ENCODE measurements around the gene TTLL5. TPM values are rescaled to one million over a fixed set of nuclear protein-coding genes. Genes with fewer than 3 reads are reported as not detected.
A peak's percentile ranks its signal among the peaks of the same experiment; 100 is the strongest.

The TTLL5 gene
- total and polyA plus RNA-seq, 3 experiments from 2014 or later: 12.5 to 35.1 (median 33.7) TPM

- peak overlapping the region in 1 of 8 donors; percentile 74 for H3K27ac Mint-ChIP-seq
- peaks cover 0 to 2% of the 10 kb centered on the region in 2 donors for H3K27me3 Mint-ChIP-seq
- Histone ChIP-seq H3K4me1 (ENCODE audit: insufficient read depth, low read length) (peaks cover 9% of the 10 kb centered on the region), H3K4me3 (ENCODE audit: low read length) (no peak overlapping the region), H3K36me3 (ENCODE audit: insufficient read depth, low read length) (peaks cover 6% of the 10 kb centered on the region), H3K27me3 (ENCODE audit: insufficient read depth, low read length, poor library complexity, severe bottlenecking) (no peaks in the 10 kb centered on the region), H3K27ac (ENCODE audit: low read depth, low read length) (no peak overlapping the region), H3K9me3 (ENCODE audit: low read length) (no peaks in the 10 kb centered on the region)
- DNase-seq: no peak
- peak overlapping the region in 1 of 7 donors; percentile 7 for H3K4me3 Mint-ChIP-seq
- peaks cover 10 to 16% (median 14%) of the 10 kb centered on the region in 3 donors for H3K4me1 Mint-ChIP-seq
- no peaks in the 10 kb centered on the region for H3K9me3 Mint-ChIP-seq
- ChIA-PET CTCF (interaction anchor here (1.0 kb wide), 1 partner anchor 11 kb away, joined by 4 read pairs; no protein-coding TSS in a partner anchor), POLR2A (no interaction called here)
- H3K36me3 Mint-ChIP-seq: peaks cover 0 to 36% (median 20%) of the 10 kb centered on the region in 3 donors
Observed at GRCh38 chr14:75990297-75990696, 329.3 kb downstream of the TTLL5 start.

DNA sequence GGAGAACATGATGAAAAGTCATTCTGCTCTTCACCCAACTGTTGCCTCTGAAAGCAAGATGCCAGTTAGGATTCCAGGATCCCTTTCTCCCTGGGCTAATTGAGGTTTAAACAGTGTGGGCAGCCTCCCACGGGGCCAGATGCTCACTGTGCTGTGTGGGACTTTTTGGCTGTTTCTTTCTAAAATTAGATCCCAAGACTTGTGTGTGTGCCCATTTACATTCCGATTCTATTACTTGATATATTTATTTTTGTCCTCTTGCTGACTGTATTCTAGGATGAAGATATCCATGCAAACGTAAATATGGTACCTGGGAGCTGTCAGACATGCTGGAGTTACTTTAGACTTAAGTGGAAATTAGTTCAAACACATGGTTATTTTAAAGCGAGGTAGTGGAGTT lies 330.7 kb downstream of the TTLL5 start:
- no peaks in the 10 kb centered on the region for H3K9me3 Mint-ChIP-seq
- no peak overlapping the region for H3K27ac ChIP-seq (ENCODE audit: low read depth, low read length)
- H3K27ac Mint-ChIP-seq: no peak overlapping the region
- H3K27me3 ChIP-seq (ENCODE audit: insufficient read depth, low read length, poor library complexity, severe bottlenecking): no peaks in the 10 kb centered on the region
- H3K4me3 ChIP-seq (ENCODE audit: low read length): no peak overlapping the region
- no peaks in the 10 kb centered on the region for H3K9me3 ChIP-seq (ENCODE audit: low read length)
- H3K4me1 ChIP-seq (ENCODE audit: insufficient read depth, low read length): no peaks in the 10 kb centered on the region
- H3K4me1 Mint-ChIP-seq: peaks cover 0 to 1% (median under 1%) of the 10 kb centered on the region in 3 donors
- no peaks in the 10 kb centered on the region for H3K27me3 Mint-ChIP-seq
- H3K4me3 Mint-ChIP-seq: no peak overlapping the region
- POLR2A ChIA-PET: no interaction called here
- DNase-seq: no peak
- peaks cover under 1 to 48% (median 22%) of the 10 kb centered on the region in 3 donors for H3K36me3 Mint-ChIP-seq
- CTCF ChIA-PET: no interaction called here
- peaks cover 10% of the 10 kb centered on the region for H3K36me3 ChIP-seq (ENCODE audit: insufficient read depth, low read length)

GRCh38 chr14:75993567-75994041 lies 332.6 kb downstream of the TTLL5 start:
- H3K36me3 Mint-ChIP-seq: peaks cover 8 to 66% (median 33%) of the 10 kb centered on the region in 3 donors
- CTCF ChIA-PET: interaction anchor here (1.6 kb wide), 1 partner anchor 11 kb away, joined by 5 read pairs; the partner anchor contains the start of gene TGFB3
- POLR2A ChIA-PET: no interaction called here
- Histone ChIP-seq H3K27ac (ENCODE audit: low read depth, low read length) (no peak overlapping the region), H3K27me3 (ENCODE audit: insufficient read depth, low read length, poor library complexity, severe bottlenecking) (no peaks in the 10 kb centered on the region), H3K9me3 (ENCODE audit: low read length) (no peaks in the 10 kb centered on the region), H3K4me1 (ENCODE audit: insufficient read depth, low read length) (no peaks in the 10 kb centered on the region), H3K4me3 (ENCODE audit: low read length) (no peak overlapping the region), H3K36me3 (ENCODE audit: insufficient read depth, low read length) (peaks cover 14% of the 10 kb centered on the region)
- H3K27me3 Mint-ChIP-seq: no peaks in the 10 kb centered on the region
- peak overlapping the region in 1 of 7 donors; percentile 38 for H3K4me3 Mint-ChIP-seq
- H3K27ac Mint-ChIP-seq: peak overlapping the region in 1 of 8 donors; percentile 77
- peaks cover 0 to 2% (median 0%) of the 10 kb centered on the region in 3 donors for H3K4me1 Mint-ChIP-seq
- no peak for DNase-seq
- H3K9me3 Mint-ChIP-seq: no peaks in the 10 kb centered on the region

- CTCF ChIA-PET: no interaction called here
- H3K36me3 Mint-ChIP-seq: peaks cover 13 to 63% (median 35%) of the 10 kb centered on the region in 3 donors
- no peak overlapping the region for H3K4me3 ChIP-seq (ENCODE audit: low read length)
- peaks cover 14% of the 10 kb centered on the region for H3K36me3 ChIP-seq (ENCODE audit: insufficient read depth, low read length)
- no peaks in the 10 kb centered on the region for H3K4me1 ChIP-seq (ENCODE audit: insufficient read depth, low read length)
- H3K9me3 Mint-ChIP-seq: no peaks in the 10 kb centered on the region
- DNase-seq: no peak
- no peak overlapping the region for H3K27ac Mint-ChIP-seq
- no peak overlapping the region for H3K4me3 Mint-ChIP-seq
- H3K9me3 ChIP-seq (ENCODE audit: low read length): no peaks in the 10 kb centered on the region
- POLR2A ChIA-PET: interaction anchor here (0.6 kb wide), 1 partner anchor 21 kb away, joined by 4 read pairs; no protein-coding TSS in a partner anchor
- no peaks in the 10 kb centered on the region for H3K27me3 ChIP-seq (ENCODE audit: insufficient read depth, low read length, poor library complexity, severe bottlenecking)
- no peaks in the 10 kb centered on the region for H3K27me3 Mint-ChIP-seq
- H3K27ac ChIP-seq (ENCODE audit: low read depth, low read length): no peak overlapping the region
- peaks cover 0 to 2% (median 0%) of the 10 kb centered on the region in 3 donors for H3K4me1 Mint-ChIP-seq
Observed at GRCh38 chr14:75995372-75996041, 334.5 kb downstream of the TTLL5 start.

GRCh38 chr14:75996488-75996887 lies 335.4 kb downstream of the TTLL5 start:
- no peaks in the 10 kb centered on the region for H3K9me3 Mint-ChIP-seq
- no peak for DNase-seq
- Histone ChIP-seq H3K4me3 (ENCODE audit: low read length) (no peak overlapping the region), H3K36me3 (ENCODE audit: insufficient read depth, low read length) (peaks cover 14% of the 10 kb centered on the region), H3K27ac (ENCODE audit: low read depth, low read length) (no peak overlapping the region), H3K27me3 (ENCODE audit: insufficient read depth, low read length, poor library complexity, severe bottlenecking) (no peaks in the 10 kb centered on the region), H3K9me3 (ENCODE audit: low read length) (no peaks in the 10 kb centered on the region), H3K4me1 (ENCODE audit: insufficient read depth, low read length) (no peaks in the 10 kb centered on the region)
- H3K4me3 Mint-ChIP-seq: no peak overlapping the region
- H3K27me3 Mint-ChIP-seq: no peaks in the 10 kb centered on the region
- ChIA-PET POLR2A (no interaction called here), CTCF (no interaction called here)
- peaks cover 18 to 70% (median 42%) of the 10 kb centered on the region in 3 donors for H3K36me3 Mint-ChIP-seq
- H3K4me1 Mint-ChIP-seq: peaks cover 0 to 2% (median 0%) of the 10 kb centered on the region in 3 donors
- no peak overlapping the region for H3K27ac Mint-ChIP-seq

DNA sequence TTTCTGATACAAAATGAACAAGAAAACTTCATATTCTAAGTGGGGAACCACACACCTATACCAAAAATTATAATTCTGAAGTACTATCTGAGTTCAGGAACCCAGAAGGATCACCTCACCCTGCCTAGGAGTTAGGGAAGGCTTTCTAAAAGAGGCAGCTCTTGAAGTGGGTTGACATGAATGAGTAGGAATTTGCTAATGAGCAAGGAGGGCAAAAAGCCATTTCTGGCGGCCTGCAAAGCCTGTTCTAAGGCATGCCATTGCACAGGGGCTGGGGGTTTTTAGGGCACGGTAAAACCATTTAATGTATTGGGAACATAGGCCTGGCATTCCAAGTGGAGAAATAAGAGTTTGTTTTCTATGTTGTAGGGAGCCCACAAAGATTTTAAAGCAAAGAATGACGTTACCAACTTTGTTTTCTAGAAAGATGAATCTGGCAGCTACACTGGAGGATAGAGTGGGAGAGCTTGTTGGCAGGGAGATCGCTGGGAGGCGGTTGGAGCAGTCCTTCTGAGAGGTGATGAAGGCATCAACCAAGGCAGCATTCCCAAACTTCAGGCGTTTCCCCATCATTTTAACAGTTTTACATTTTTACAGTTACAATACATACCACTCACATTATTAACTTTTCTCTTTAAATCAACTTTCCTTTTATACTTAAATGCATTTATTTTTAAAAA lies 338.6 kb downstream of the TTLL5 start:
- H3K4me3 ChIP-seq (ENCODE audit: low read length): no peak overlapping the region
- Mint-ChIP-seq H3K9me3 (peaks cover 0 to 7% (median 6%) of the 10 kb centered on the region in 5 donors), H3K36me3 (peaks cover 35 to 73% (median 44%) of the 10 kb centered on the region in 3 donors), H3K4me1 (peaks cover 0 to 2% (median 0%) of the 10 kb centered on the region in 3 donors), H3K4me3 (no peak overlapping the region), H3K27me3 (no peaks in the 10 kb centered on the region), H3K27ac (no peak overlapping the region)
- H3K4me1 ChIP-seq (ENCODE audit: insufficient read depth, low read length): no peaks in the 10 kb centered on the region
- no peak for DNase-seq
- ChIA-PET POLR2A (no interaction called here), CTCF (no interaction called here)
- peaks cover 13% of the 10 kb centered on the region for H3K36me3 ChIP-seq (ENCODE audit: insufficient read depth, low read length)
- no peaks in the 10 kb centered on the region for H3K9me3 ChIP-seq (ENCODE audit: low read length)
- no peaks in the 10 kb centered on the region for H3K27me3 ChIP-seq (ENCODE audit: insufficient read depth, low read length, poor library complexity, severe bottlenecking)
- H3K27ac ChIP-seq (ENCODE audit: low read depth, low read length): no peak overlapping the region

DNA sequence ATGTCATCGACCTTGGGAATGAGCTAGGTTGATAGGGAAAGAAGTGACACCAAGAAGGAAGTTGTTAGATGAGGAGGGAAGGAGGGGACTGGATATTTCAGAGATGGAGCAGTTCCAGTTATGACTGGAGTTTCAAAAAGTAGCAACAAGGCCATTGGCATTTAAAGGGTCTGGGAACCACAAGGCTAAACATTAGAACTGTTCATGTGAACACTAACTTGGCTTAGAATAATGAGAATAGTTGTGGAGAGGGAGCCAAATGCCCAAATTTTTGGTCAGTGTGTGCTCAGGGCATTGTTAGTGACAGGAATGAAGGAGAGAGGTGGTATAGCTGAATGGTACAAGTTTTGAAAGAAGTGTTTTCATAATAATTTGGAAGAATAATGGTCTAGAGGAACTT lies 341.3 kb downstream of the TTLL5 start:
- Histone ChIP-seq H3K4me1 (ENCODE audit: insufficient read depth, low read length) (no peaks in the 10 kb centered on the region), H3K4me3 (ENCODE audit: low read length) (no peak overlapping the region), H3K36me3 (ENCODE audit: insufficient read depth, low read length) (peaks cover 1% of the 10 kb centered on the region), H3K27me3 (ENCODE audit: insufficient read depth, low read length, poor library complexity, severe bottlenecking) (no peaks in the 10 kb centered on the region), H3K9me3 (ENCODE audit: low read length) (no peaks in the 10 kb centered on the region), H3K27ac (ENCODE audit: low read depth, low read length) (no peak overlapping the region)
- Mint-ChIP-seq H3K4me1 (peaks cover 0 to 2% (median 0%) of the 10 kb centered on the region in 3 donors), H3K27ac (peak overlapping the region in 2 of 8 donors; percentile 38 to 61), H3K9me3 (peaks cover 4 to 18% (median 10%) of the 10 kb centered on the region in 5 donors), H3K36me3 (peaks cover 51 to 70% (median 55%) of the 10 kb centered on the region in 3 donors), H3K27me3 (no peaks in the 10 kb centered on the region), H3K4me3 (no peak overlapping the region)
- no peak for DNase-seq
- CTCF ChIA-PET: no interaction called here
- POLR2A ChIA-PET: no interaction called here
